HG03378 (cell line): ENCODE results near the gene NCKAP1.
"Not testable (repeated sequence)": the region's sequence is repeated elsewhere in the genome, so short reads cannot be mapped to it uniquely, and the experiment has no call there.

Experiments
- ATAC-seq: cut with Tn5 transposase; IDR thresholded peaks from one replicate; pipeline ENCODE4 v1.9.1; 2021; ENCODE audit warnings: mild to moderate bottlenecking, moderate library complexity; ENCODE audit not compliant: unreplicated experiment

NCKAP1 gene

GRCh38 chr2:183009249-183009899, 28.9 kb downstream of the NCKAP1 start:
- no peak for ATAC-seq

- ATAC-seq = no peak
Measured at GRCh38 chr2:183001948-183002347, 36.3 kb downstream of the NCKAP1 start.

- ATAC-seq = no peak
Measured at GRCh38 chr2:183000846-183001245, 37.4 kb downstream of the NCKAP1 start.

DNA sequence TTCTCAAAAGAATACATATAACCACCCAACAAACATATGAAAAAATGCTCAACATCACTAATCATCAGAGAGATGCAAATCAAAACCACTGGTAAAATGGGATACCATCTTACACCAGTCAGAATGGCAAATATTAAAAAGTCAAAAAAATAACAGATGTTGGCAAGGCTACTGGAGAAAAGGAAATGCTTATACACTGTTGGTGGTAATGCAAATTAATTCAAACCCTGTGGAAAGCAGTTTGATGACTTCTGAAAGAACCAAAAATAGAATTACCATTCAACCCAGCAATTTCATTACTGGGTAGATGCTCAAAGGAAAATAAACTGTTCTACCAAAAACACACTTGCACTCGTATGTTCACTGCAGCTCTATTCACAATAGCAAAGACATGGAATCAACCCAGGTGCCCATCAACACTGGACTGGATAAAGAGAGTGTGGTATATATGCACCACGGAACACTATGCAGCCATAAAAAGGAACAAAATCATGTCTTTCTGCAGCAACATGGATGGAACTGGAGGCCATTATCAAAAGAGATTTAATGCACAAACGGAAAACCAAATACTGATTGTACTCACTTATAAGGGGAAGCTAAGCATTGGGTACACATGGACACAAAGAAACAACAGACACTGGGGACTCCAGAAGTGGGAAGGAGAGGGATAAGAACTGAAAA, 38.8 kb downstream of the NCKAP1 start:
- ATAC-seq = no peak

DNA sequence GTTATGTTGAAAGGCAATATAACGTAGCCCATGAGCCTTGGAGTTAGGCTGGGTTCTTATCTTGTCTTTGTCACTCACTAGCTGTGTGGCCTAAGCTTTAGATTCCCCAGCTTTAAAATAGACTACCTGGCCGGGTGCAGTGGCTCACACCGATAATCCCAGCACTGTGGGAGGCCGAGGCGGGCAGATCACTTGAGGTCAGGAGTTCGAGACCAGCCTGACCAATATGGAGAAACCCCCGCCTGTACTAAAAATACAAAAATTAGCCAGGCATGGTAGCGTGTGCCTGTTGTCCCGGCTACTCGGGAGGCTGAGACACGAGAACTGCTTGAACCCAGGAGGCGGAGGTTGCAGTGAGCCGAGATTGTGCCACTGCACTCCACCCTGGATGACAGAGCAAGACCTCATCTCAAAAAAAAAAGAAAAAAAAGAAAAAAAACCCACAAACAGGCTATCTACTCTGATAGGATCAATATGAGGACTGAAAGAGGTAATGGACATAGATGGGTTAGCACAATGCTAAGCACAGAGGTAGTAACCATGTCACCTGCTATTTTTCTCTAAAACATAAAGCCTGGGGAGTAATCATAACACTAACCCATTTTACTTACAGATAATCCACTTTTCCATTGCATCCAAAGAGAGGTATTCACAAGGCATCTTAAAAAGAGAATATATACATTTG, 43.9 kb downstream of the NCKAP1 start:
- ATAC-seq = no peak

- no peak for ATAC-seq
Measured at GRCh38 chr2:182982941-182983340, 55.3 kb downstream of the NCKAP1 start.

- ATAC-seq = not testable (repeated sequence)
Measured at GRCh38 chr2:182981475-182981874, 56.8 kb downstream of the NCKAP1 start.

DNA sequence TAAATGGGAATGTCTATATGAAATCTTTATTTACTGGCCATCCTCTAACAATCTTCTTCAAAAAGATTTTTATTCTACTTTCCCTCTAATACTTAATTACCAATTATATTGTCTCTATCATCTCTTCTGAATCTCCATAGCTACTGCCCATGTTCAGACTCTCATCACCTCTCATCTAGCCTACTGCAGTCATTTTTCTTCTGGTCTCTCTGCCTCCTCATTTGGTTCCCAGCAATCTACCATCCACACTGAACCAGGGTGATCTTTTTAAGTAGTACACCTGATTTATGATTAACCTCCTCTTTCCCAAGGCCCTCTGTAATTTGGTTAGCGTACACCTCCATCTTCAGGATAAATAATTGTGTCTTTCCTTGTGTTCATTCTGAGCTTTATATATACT, 57.6 kb downstream of the NCKAP1 start:
- ATAC-seq = no peak

- ATAC-seq = peak; percentile 80
Measured at GRCh38 chr2:182980115-182980514, 58.1 kb downstream of the NCKAP1 start.

DNA sequence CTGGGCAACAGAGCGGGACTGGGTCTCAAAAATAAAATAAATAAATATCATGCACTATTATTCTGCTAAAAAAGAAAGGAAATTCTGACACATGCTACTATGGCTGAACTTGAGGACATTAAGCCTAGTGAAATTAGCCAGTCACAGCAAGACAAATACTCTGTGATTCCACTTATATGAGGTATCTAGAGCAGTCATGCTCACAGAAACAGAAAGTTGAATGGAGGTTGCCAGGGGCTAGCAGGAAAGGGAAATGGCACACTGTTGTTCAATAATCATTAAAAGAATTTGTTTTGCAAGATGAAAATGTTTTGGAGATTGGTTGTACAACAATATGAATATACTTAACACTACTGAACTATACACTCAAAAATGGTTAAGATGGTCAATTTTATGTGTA, 60.8 kb downstream of the NCKAP1 start:
- peak; percentile 53 for ATAC-seq

DNA sequence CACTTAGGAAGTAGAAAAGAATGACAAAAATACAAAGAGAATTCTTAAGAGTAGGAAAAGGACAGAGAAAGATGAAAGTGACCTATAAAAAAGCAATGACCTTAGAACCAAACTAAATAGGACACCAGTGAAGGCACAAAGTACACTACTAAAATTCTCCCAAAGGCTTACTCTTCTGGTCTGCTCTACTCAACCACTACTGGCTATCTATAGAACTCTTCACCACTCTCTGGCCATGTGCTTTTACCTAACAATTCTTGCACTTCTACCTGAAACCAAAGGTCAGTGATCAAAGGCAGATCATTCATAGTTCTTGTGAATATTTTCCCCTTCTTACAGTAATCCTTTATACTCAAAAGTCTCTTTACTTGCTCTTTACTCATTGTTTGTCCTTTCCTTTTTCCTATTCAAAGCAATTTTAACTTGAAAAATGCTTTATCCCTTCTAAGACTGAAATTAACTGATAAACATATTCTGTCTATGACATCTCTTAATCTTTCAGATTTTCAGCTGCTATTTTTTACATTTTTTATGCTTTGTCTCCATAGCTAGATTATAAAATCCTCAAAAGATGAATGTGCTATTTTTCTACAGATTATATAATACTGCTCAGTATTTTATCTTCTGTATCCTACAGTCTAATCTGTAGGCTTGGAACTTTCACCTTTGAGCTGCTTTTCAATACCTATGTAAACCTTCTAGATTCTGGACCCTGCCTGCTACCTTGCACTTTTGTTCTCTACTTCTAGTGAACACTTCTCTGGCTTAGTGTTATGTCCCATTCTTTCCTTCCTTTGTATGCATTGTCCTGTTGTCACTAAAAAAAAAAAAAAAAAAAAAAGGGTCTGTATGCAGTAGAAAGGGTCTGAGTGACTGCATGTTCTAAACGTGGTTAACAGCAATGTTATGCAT, 64.6 kb downstream of the NCKAP1 start:
- no peak for ATAC-seq

GRCh38 chr2:182972548-182972942, 65.7 kb downstream of the NCKAP1 start:
- no peak for ATAC-seq

DNA sequence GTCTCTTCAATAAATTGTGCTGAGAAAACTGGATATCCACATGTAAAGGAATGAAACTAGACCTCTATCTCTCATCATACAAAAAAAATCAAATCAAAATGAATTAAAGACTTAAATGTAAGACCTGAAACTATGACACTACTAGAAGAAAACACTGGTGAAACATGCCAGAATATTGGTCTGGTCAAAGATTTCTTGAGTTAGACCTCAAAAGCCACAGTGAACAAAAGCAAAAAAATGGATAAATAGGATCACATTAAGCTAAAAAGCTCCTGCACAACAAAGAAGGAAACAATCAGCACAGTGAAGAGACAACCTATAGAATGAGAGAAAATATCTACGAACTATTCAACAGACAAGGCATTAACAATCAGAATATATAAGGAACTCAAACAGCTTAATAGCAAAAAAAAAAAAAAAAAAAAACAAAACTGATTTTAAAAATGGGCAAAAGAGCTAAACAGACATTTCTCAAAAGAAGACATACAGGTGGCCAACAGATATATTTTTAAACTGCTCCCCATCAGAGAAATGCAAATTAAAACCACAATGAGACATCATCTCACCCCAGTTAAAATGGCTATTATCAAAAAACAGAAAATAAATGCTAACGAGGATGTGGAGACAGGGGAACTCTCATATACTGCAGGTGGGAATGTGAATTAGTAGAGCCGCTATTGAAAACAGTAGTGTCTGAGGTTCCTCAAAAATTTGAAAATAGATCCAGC, 66.3 kb downstream of the NCKAP1 start:
- peak; percentile 48 for ATAC-seq

DNA sequence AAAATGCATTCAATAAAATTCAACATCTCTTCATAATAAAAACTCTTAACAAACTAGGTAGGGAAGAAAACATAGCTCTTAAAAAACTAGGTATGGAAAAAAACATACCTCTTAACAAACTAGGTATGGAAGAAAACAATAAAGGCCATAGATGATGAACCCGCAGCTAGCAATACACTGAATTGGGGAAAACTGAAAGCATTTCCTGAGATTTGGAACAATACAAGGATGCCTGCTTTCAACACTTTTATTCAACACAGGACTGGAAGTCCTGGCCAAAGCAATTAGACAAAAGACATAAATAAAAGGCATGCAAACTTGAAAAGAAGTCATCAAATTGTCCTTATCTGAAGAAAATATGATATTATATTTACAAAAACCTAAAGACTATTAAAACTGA, 67.8 kb downstream of the NCKAP1 start:
- no peak for ATAC-seq

GRCh38 chr2:182968493-182968892, 69.8 kb downstream of the NCKAP1 start:
- no peak for ATAC-seq

DNA sequence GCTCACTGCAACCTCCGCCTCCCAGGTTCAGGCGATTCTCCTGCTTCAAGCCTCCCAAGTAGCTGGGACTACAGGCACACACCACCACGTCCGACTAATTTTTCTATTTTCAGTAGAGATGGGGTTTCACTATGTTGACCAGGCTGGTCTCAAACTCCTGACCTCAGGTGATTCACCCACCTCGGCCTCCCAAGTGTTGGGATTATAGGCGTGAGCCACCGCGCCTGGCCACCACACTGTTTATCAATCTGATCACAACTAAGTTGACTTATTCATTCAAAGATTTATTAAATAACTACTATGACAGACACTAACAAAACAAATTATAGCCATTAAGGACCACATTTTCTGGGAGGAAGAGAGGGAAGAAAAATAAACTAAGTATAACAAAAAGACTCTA, 71.9 kb downstream of the NCKAP1 start:
- ATAC-seq = not testable (repeated sequence)

GRCh38 chr2:182962641-182963040, 75.6 kb downstream of the NCKAP1 start:
- no peak for ATAC-seq

GRCh38 chr2:182960869-182961268, 77.4 kb downstream of the NCKAP1 start:
- ATAC-seq = not testable (repeated sequence)

- no peak for ATAC-seq
Measured at GRCh38 chr2:182954789-182955188, 83.5 kb downstream of the NCKAP1 start.

DNA sequence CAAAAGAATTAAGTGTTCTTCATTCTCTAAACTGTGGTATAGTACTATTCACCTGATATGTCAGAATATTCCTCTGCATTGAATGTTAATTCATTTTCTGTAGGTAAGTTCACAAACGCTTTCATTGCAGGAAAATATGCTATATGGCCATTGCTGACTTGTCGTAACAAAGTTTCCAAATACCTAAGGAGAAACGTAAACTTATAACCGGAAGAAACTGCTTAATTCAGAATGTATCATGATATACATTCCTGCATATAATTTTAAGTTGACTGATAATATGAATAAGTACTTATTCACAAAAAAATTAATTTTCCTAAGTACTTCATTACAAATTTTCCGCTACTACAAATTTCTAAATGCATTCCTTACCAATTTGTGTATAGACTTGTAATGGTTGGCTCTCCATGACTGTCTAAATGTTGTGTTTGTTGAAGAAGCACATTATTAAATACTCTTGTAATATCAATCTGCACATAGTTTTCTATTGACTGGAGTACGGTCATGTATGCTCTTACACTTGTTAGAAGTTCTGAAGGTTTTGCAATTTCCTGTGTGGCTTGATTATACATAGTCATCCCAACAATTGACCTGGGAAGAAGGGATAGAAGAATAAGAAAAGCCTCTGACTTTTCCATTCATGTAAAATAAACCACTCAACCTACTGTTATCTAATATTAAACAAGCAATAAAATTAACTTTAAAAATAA, 85.4 kb downstream of the NCKAP1 start:
- ATAC-seq = no peak
